ENCODE results near the gene TMPRSS11F.
"Not testable (repeated sequence)": the region's sequence is repeated elsewhere in the genome, so short reads cannot be mapped to it uniquely, and the experiment has no call there.

Gene TMPRSS11F

GRCh38 chr4:68129793-68130192, at the start of gene TMPRSS11F:
Gene TMPRSS11F (minus strand): TSS chr4:68129869. CDS start chr4:68129820, 49 bp downstream.
- DNase-seq: no peak

- DNase-seq: no peak
Measured at GRCh38 chr4:68176904-68177303, 47.2 kb upstream of the TMPRSS11F start.

- no peak for DNase-seq
Measured at GRCh38 chr4:68176500-68176899, 46.8 kb upstream of the TMPRSS11F start.

- peak; percentile 35 for DNase-seq
Measured at GRCh38 chr4:68175562-68176155, 46.0 kb upstream of the TMPRSS11F start.

GRCh38 chr4:68174389-68174788, 44.7 kb upstream of the TMPRSS11F start:
- DNase-seq: not testable (repeated sequence)

GRCh38 chr4:68172147-68172546, 42.5 kb upstream of the TMPRSS11F start:
- DNase-seq: not testable (repeated sequence)

GRCh38 chr4:68167706-68168105, 38.0 kb upstream of the TMPRSS11F start:
- DNase-seq: no peak

- DNase-seq: no peak
Measured at GRCh38 chr4:68167166-68167565, 37.5 kb upstream of the TMPRSS11F start.

GRCh38 chr4:68163754-68164153, 34.1 kb upstream of the TMPRSS11F start:
- DNase-seq: no peak

- no peak for DNase-seq
Measured at GRCh38 chr4:68162196-68162595, 32.5 kb upstream of the TMPRSS11F start.

GRCh38 chr4:68152411-68152810, 22.7 kb upstream of the TMPRSS11F start:
- DNase-seq: no peak

GRCh38 chr4:68148800-68149685, 19.4 kb upstream of the TMPRSS11F start:
- no peak for DNase-seq

- no peak for DNase-seq
Measured at GRCh38 chr4:68147079-68147478, 17.4 kb upstream of the TMPRSS11F start.

GRCh38 chr4:68145261-68145660, 15.6 kb upstream of the TMPRSS11F start:
- DNase-seq: no peak

GRCh38 chr4:68141852-68142251, 12.2 kb upstream of the TMPRSS11F start:
- DNase-seq: no peak

GRCh38 chr4:68132342-68132741, 2.7 kb upstream of the TMPRSS11F start:
- no peak for DNase-seq

GRCh38 chr4:68124262-68124661, 5.4 kb downstream of the TMPRSS11F start:
- DNase-seq: no peak

- DNase-seq: no peak
Measured at GRCh38 chr4:68123525-68123924, 6.1 kb downstream of the TMPRSS11F start.

- no peak for DNase-seq
Measured at GRCh38 chr4:68119921-68120320, 9.7 kb downstream of the TMPRSS11F start.

GRCh38 chr4:68110441-68110840, 19.2 kb downstream of the TMPRSS11F start:
- DNase-seq: no peak

GRCh38 chr4:68109868-68110267, 19.8 kb downstream of the TMPRSS11F start:
- no peak for DNase-seq

- DNase-seq: no peak
Measured at GRCh38 chr4:68082758-68083157, 46.9 kb downstream of the TMPRSS11F start.

- no peak for DNase-seq
Measured at GRCh38 chr4:68079928-68080327, 49.7 kb downstream of the TMPRSS11F start.

GRCh38 chr4:68077737-68078136, 51.9 kb downstream of the TMPRSS11F start:
- no peak for DNase-seq
